ENCODE data around the gene ANKRD65.

DNA sequence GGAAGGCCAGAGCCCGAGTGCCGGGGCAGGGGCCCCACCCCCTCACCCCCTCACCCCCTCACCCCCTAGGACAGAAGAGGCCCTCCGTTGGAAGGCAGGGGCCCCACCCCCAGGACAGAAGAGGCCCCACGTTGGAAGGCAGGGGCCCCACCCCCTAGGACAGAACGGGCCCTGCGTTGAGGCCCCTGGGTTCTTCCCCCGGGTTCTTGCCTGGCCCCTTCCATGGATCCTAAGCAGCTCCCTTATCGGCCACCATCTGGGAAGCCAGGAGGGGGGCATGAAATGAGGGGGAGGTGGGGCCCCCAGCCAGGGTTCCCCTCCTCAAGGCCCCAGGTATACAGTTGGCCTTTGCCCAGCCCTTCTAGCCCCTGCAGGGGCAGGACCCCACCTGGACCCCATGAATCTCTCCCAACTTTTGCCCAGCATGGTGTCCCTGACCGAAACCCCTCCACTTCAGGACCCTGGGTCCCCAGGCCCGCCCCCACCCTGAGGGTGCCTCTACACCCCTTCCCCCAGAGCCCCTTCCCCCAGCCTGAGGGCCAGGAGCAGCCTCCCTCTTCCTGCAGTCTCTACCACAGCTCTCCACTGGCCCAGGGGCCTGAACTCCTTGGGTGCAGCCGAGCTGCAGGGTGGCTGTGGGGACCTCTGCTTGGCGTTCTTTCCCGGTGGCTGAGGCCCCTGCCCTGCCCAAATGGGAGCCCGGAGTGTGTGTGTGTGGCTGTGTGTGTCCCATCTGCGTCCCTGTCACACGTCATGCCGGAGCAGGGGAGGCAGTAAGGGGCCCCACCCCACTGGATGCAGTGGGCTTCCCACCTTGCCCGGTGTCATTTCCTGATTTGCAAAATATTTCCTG, 10.1 kb upstream of the ANKRD65 start:
- TF ChIP-seq, protein P1, sequence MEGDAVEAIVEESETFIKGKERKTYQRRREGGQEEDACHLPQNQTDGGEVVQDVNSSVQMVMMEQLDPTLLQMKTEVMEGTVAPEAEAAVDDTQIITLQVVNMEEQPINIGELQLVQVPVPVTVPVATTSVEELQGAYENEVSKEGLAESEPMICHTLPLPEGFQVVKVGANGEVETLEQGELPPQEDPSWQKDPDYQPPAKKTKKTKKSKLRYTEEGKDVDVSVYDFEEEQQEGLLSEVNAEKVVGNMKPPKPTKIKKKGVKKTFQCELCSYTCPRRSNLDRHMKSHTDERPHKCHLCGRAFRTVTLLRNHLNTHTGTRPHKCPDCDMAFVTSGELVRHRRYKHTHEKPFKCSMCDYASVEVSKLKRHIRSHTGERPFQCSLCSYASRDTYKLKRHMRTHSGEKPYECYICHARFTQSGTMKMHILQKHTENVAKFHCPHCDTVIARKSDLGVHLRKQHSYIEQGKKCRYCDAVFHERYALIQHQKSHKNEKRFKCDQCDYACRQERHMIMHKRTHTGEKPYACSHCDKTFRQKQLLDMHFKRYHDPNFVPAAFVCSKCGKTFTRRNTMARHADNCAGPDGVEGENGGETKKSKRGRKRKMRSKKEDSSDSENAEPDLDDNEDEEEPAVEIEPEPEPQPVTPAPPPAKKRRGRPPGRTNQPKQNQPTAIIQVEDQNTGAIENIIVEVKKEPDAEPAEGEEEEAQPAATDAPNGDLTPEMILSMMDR (IDR thresholded peaks at IDR 0.05; ENCODE audit: insufficient read depth, low read depth, low read length) = no peak
- no peak for TF ChIP-seq EZH2 (IDR thresholded peaks at IDR 0.05; ENCODE audit: insufficient read depth, low read length)

All from astrocyte (in vitro differentiated cells and primary cell).